Measurements from ENCODE around the gene PROX1.

Gene PROX1

GRCh38 chr1:213989002-213989855, 1.5 kb downstream of the PROX1 start:
- TF ChIP-seq FOXM1 (IDR thresholded peaks at IDR 0.05; ENCODE audit: borderline replicate concordance, low read depth) (no peak), MAX (IDR thresholded peaks at IDR 0.05) (no peak), RAD21 (IDR thresholded peaks at IDR 0.05; ENCODE audit: low read depth) (no peak), USF1 (IDR thresholded peaks at IDR 0.05) (no peak), ZBTB7A (IDR thresholded peaks at IDR 0.05; ENCODE audit: low read depth) (no peak), EP300 (IDR thresholded peaks at IDR 0.05; ENCODE audit: borderline replicate concordance) (no peak), CREB1 (IDR thresholded peaks at IDR 0.05; ENCODE audit: low read depth) (no peak), REST (IDR thresholded peaks at IDR 0.05; ENCODE audit: low read depth) (no peak), TCF12 (IDR thresholded peaks at IDR 0.05; ENCODE audit: low read depth) (no peak), YY1 (IDR thresholded peaks at IDR 0.05; ENCODE audit: low read depth) (no peak), TEAD4 (IDR thresholded peaks at IDR 0.05) (no peak)

- no peak for TF ChIP-seq CREB1 (IDR thresholded peaks at IDR 0.05; ENCODE audit: low read depth)
- TF ChIP-seq ZBTB7A (IDR thresholded peaks at IDR 0.05; ENCODE audit: low read depth), result no peak
- no peak for TF ChIP-seq EP300 (IDR thresholded peaks at IDR 0.05; ENCODE audit: borderline replicate concordance)
- TF ChIP-seq TCF12 (IDR thresholded peaks at IDR 0.05; ENCODE audit: low read depth), result no peak
- no peak for TF ChIP-seq REST (IDR thresholded peaks at IDR 0.05; ENCODE audit: low read depth)
- TF ChIP-seq USF1 (IDR thresholded peaks at IDR 0.05), result no peak
Measured at GRCh38 chr1:213993929-213994328, 6.2 kb downstream of the PROX1 start.

- TF ChIP-seq USF1 (IDR thresholded peaks at IDR 0.05) (no peak), CEBPB (IDR thresholded peaks at IDR 0.05) (no peak), TEAD4 (IDR thresholded peaks at IDR 0.05) (no peak), ZBTB7A (IDR thresholded peaks at IDR 0.05; ENCODE audit: low read depth) (no peak), CREB1 (IDR thresholded peaks at IDR 0.05; ENCODE audit: low read depth) (no peak), REST (IDR thresholded peaks at IDR 0.05; ENCODE audit: low read depth) (no peak), EGR1 (IDR thresholded peaks at IDR 0.05) (no peak), EP300 (IDR thresholded peaks at IDR 0.05; ENCODE audit: borderline replicate concordance) (no peak), TAF1 (IDR thresholded peaks at IDR 0.05; ENCODE audit: low read depth) (no peak), MAX (IDR thresholded peaks at IDR 0.05) (no peak), FOXM1 (IDR thresholded peaks at IDR 0.05; ENCODE audit: borderline replicate concordance, low read depth) (no peak), TCF12 (IDR thresholded peaks at IDR 0.05; ENCODE audit: low read depth) (no peak)
Measured at GRCh38 chr1:213994888-213995287, 7.1 kb downstream of the PROX1 start.

- TF ChIP-seq USF1 (IDR thresholded peaks at IDR 0.05), result no peak
Measured at GRCh38 chr1:213995603-213996002, 7.8 kb downstream of the PROX1 start.
